ENCODE measurements around the gene MORN1.
"Not testable (repeated sequence)": the region's sequence is repeated elsewhere in the genome, so short reads cannot be mapped to it uniquely, and the experiment has no call there.

Gene MORN1

GRCh38 chr1:2331200-2331544 is 60.2 kb downstream of the MORN1 start:
- Histone ChIP-seq H3K27ac (ENCODE audit: low read depth, low read length) (no peak overlapping the region), H3K4me1 (ENCODE audit: control insufficient read depth, insufficient read depth, low read length, unreplicated experiment) (peaks cover 10% of the 10 kb centered on the region), H3K4me3 (ENCODE audit: low read depth, low read length) (no peak overlapping the region), H2AFZ (ENCODE audit: low read length, unreplicated experiment) (no peak overlapping the region), H3K36me3 (ENCODE audit: insufficient read depth, low read length) (no peaks in the 10 kb centered on the region), H3K79me2 (ENCODE audit: control insufficient read depth, insufficient read depth, low read length, unreplicated experiment) (no peaks in the 10 kb centered on the region), H3K27me3 (ENCODE audit: insufficient read depth, low read length) (no peaks in the 10 kb centered on the region)

GRCh38 chr1:2330519-2331199 is 60.7 kb downstream of the MORN1 start:
- Histone ChIP-seq H3K79me2 (ENCODE audit: control insufficient read depth, insufficient read depth, low read length, unreplicated experiment) (no peaks in the 10 kb centered on the region), H3K27ac (ENCODE audit: low read depth, low read length) (no peak overlapping the region), H3K27me3 (ENCODE audit: insufficient read depth, low read length) (no peaks in the 10 kb centered on the region), H3K4me3 (ENCODE audit: low read depth, low read length) (peak overlapping the region; percentile 39; the same call in 1 of the 2 replicates), H3K4me1 (ENCODE audit: control insufficient read depth, insufficient read depth, low read length, unreplicated experiment) (peaks cover 10% of the 10 kb centered on the region), H2AFZ (ENCODE audit: low read length, unreplicated experiment) (no peak overlapping the region), H3K36me3 (ENCODE audit: insufficient read depth, low read length) (no peaks in the 10 kb centered on the region)

GRCh38 chr1:2330035-2330434 is 61.3 kb downstream of the MORN1 start:
- H3K36me3 ChIP-seq (ENCODE audit: insufficient read depth, low read length), result no peaks in the 10 kb centered on the region
- H3K79me2 ChIP-seq (ENCODE audit: control insufficient read depth, insufficient read depth, low read length, unreplicated experiment), result no peaks in the 10 kb centered on the region
- H3K4me1 ChIP-seq (ENCODE audit: control insufficient read depth, insufficient read depth, low read length, unreplicated experiment), result peaks cover 10% of the 10 kb centered on the region
- H2AFZ ChIP-seq (ENCODE audit: low read length, unreplicated experiment), result no peak overlapping the region
- H3K4me3 ChIP-seq (ENCODE audit: low read depth, low read length), result no peak overlapping the region
- no peak overlapping the region for H3K27ac ChIP-seq (ENCODE audit: low read depth, low read length)
- no peaks in the 10 kb centered on the region for H3K27me3 ChIP-seq (ENCODE audit: insufficient read depth, low read length)

GRCh38 chr1:2328676-2329455 is 62.5 kb downstream of the MORN1 start:
- no peak overlapping the region for H3K27ac ChIP-seq (ENCODE audit: low read depth, low read length)
- no peak overlapping the region for H3K4me3 ChIP-seq (ENCODE audit: low read depth, low read length)
- no peak overlapping the region for H2AFZ ChIP-seq (ENCODE audit: low read length, unreplicated experiment)
- no peaks in the 10 kb centered on the region for H3K27me3 ChIP-seq (ENCODE audit: insufficient read depth, low read length)
- H3K36me3 ChIP-seq (ENCODE audit: insufficient read depth, low read length), result no peaks in the 10 kb centered on the region
- no peaks in the 10 kb centered on the region for H3K79me2 ChIP-seq (ENCODE audit: control insufficient read depth, insufficient read depth, low read length, unreplicated experiment)
- peaks cover 7% of the 10 kb centered on the region for H3K4me1 ChIP-seq (ENCODE audit: control insufficient read depth, insufficient read depth, low read length, unreplicated experiment)

GRCh38 chr1:2327841-2328240 is 63.5 kb downstream of the MORN1 start:
- H3K36me3 ChIP-seq (ENCODE audit: insufficient read depth, low read length), result no peaks in the 10 kb centered on the region
- H3K79me2 ChIP-seq (ENCODE audit: control insufficient read depth, insufficient read depth, low read length, unreplicated experiment), result no peaks in the 10 kb centered on the region
- no peak overlapping the region for H3K4me3 ChIP-seq (ENCODE audit: low read depth, low read length)
- no peaks in the 10 kb centered on the region for H3K27me3 ChIP-seq (ENCODE audit: insufficient read depth, low read length)
- no peak overlapping the region for H2AFZ ChIP-seq (ENCODE audit: low read length, unreplicated experiment)
- H3K27ac ChIP-seq (ENCODE audit: low read depth, low read length), result no peak overlapping the region
- H3K4me1 ChIP-seq (ENCODE audit: control insufficient read depth, insufficient read depth, low read length, unreplicated experiment), result peaks cover 7% of the 10 kb centered on the region

GRCh38 chr1:2327162-2327561 is 64.2 kb downstream of the MORN1 start:
- H3K4me3 ChIP-seq (ENCODE audit: low read depth, low read length); H3K27ac ChIP-seq (ENCODE audit: low read depth, low read length); H3K36me3 ChIP-seq (ENCODE audit: insufficient read depth, low read length); H3K79me2 ChIP-seq (ENCODE audit: control insufficient read depth, insufficient read depth, low read length, unreplicated experiment); H2AFZ ChIP-seq (ENCODE audit: low read length, unreplicated experiment); H3K27me3 ChIP-seq (ENCODE audit: insufficient read depth, low read length): not testable (repeated sequence)
- peaks cover 12% of the 10 kb centered on the region for H3K4me1 ChIP-seq (ENCODE audit: control insufficient read depth, insufficient read depth, low read length, unreplicated experiment)

GRCh38 chr1:2326524-2326923 is 64.8 kb downstream of the MORN1 start:
- H3K27me3 ChIP-seq (ENCODE audit: insufficient read depth, low read length), result no peaks in the 10 kb centered on the region
- H3K27ac ChIP-seq (ENCODE audit: low read depth, low read length), result no peak overlapping the region
- peaks cover 17% of the 10 kb centered on the region for H3K4me1 ChIP-seq (ENCODE audit: control insufficient read depth, insufficient read depth, low read length, unreplicated experiment)
- no peaks in the 10 kb centered on the region for H3K79me2 ChIP-seq (ENCODE audit: control insufficient read depth, insufficient read depth, low read length, unreplicated experiment)
- no peaks in the 10 kb centered on the region for H3K36me3 ChIP-seq (ENCODE audit: insufficient read depth, low read length)
- no peak overlapping the region for H2AFZ ChIP-seq (ENCODE audit: low read length, unreplicated experiment)
- H3K4me3 ChIP-seq (ENCODE audit: low read depth, low read length), result no peak overlapping the region

- no peaks in the 10 kb centered on the region for H3K36me3 ChIP-seq (ENCODE audit: insufficient read depth, low read length)
- no peak overlapping the region for H3K27ac ChIP-seq (ENCODE audit: low read depth, low read length)
- H2AFZ ChIP-seq (ENCODE audit: low read length, unreplicated experiment), result no peak overlapping the region
- H3K27me3 ChIP-seq (ENCODE audit: insufficient read depth, low read length), result no peaks in the 10 kb centered on the region
- H3K4me1 ChIP-seq (ENCODE audit: control insufficient read depth, insufficient read depth, low read length, unreplicated experiment), result peaks cover 19% of the 10 kb centered on the region
- no peak overlapping the region for H3K4me3 ChIP-seq (ENCODE audit: low read depth, low read length)
- no peaks in the 10 kb centered on the region for H3K79me2 ChIP-seq (ENCODE audit: control insufficient read depth, insufficient read depth, low read length, unreplicated experiment)
Observed at GRCh38 chr1:2324553-2325366, 66.6 kb downstream of the MORN1 start.

- Histone ChIP-seq H3K36me3 (ENCODE audit: insufficient read depth, low read length) (no peaks in the 10 kb centered on the region), H3K4me1 (ENCODE audit: control insufficient read depth, insufficient read depth, low read length, unreplicated experiment) (peaks cover 19% of the 10 kb centered on the region), H3K4me3 (ENCODE audit: low read depth, low read length) (no peak overlapping the region), H3K27me3 (ENCODE audit: insufficient read depth, low read length) (no peaks in the 10 kb centered on the region), H3K79me2 (ENCODE audit: control insufficient read depth, insufficient read depth, low read length, unreplicated experiment) (no peaks in the 10 kb centered on the region), H3K27ac (ENCODE audit: low read depth, low read length) (no peak overlapping the region), H2AFZ (ENCODE audit: low read length, unreplicated experiment) (no peak overlapping the region)
Observed at GRCh38 chr1:2323451-2323974, 67.8 kb downstream of the MORN1 start.

- peak overlapping the region; percentile 36 for H3K27ac ChIP-seq (ENCODE audit: low read depth, low read length)
- no peaks in the 10 kb centered on the region for H3K27me3 ChIP-seq (ENCODE audit: insufficient read depth, low read length)
- H3K4me3 ChIP-seq (ENCODE audit: low read depth, low read length), result peak overlapping the region; percentile 66
- H2AFZ ChIP-seq (ENCODE audit: low read length, unreplicated experiment), result peak overlapping the region; percentile 40
- H3K79me2 ChIP-seq (ENCODE audit: control insufficient read depth, insufficient read depth, low read length, unreplicated experiment), result no peaks in the 10 kb centered on the region
- peaks cover 19% of the 10 kb centered on the region for H3K4me1 ChIP-seq (ENCODE audit: control insufficient read depth, insufficient read depth, low read length, unreplicated experiment)
- no peaks in the 10 kb centered on the region for H3K36me3 ChIP-seq (ENCODE audit: insufficient read depth, low read length)
Observed at GRCh38 chr1:2322581-2323211, 68.7 kb downstream of the MORN1 start.
